Endodermal cell (in vitro differentiated cells): ENCODE data around the gene IRS1. TPM values are rescaled to one million over a fixed set of nuclear protein-coding genes. Genes with fewer than 3 reads are reported as not detected.

Experiments used
- DNase-seq: peaks from one replicate; pipeline ENCODE4 v3.0.0-alpha.2; 2017
- H3K27ac ChIP-seq: 2 replicates; pipeline ENCODE4 v1.5.1; 2013; ENCODE audit warnings: mild to moderate bottlenecking, low read depth, low read length, moderate library complexity
- H3K27me3 ChIP-seq: 2 replicates; pipeline ENCODE4 v1.6.1; 2013; ENCODE audit warnings: mild to moderate bottlenecking, low read length, moderate library complexity; ENCODE audit not compliant: insufficient read depth, control insufficient read depth, poor library complexity, severe bottlenecking
- H3K36me3 ChIP-seq: 2 replicates; pipeline ENCODE4 v1.7.0; 2013; ENCODE audit warnings: mild to moderate bottlenecking, low read length, moderate library complexity; ENCODE audit not compliant: control insufficient read depth, insufficient read depth
- H3K4me1 ChIP-seq: one replicate; pipeline ENCODE4 v1.7.0; 2013; ENCODE audit warnings: low read length; ENCODE audit not compliant: control insufficient read depth, insufficient read depth
- H3K4me3 ChIP-seq: 2 replicates; pipeline ENCODE4 v1.5.1; 2013; ENCODE audit warnings: mild to moderate bottlenecking, low read length, moderate library complexity
- H3K9ac ChIP-seq: 2 replicates; pipeline ENCODE4 v1.6.1; 2013; ENCODE audit warnings: mild to moderate bottlenecking, low read length, moderate library complexity; ENCODE audit not compliant: poor library complexity, severe bottlenecking; ENCODE audit errors: extremely low read depth
- H3K9me3 ChIP-seq: 2 replicates; pipeline ENCODE4 v1.6.1; 2013; ENCODE audit warnings: mild to moderate bottlenecking, low read length, moderate library complexity; ENCODE audit not compliant: control insufficient read depth
- H3K27ac Mint-ChIP-seq: 2 replicates; pipeline ENCODE4 v1.8.0; 2020; ENCODE audit warnings: mixed read lengths
- H3K27me3 Mint-ChIP-seq: 2 replicates; pipeline ENCODE4 v1.8.0; 2021; ENCODE audit warnings: mild to moderate bottlenecking, mixed read lengths; ENCODE audit not compliant: insufficient read depth
- H3K36me3 Mint-ChIP-seq: 2 replicates; pipeline ENCODE4 v1.8.0; 2020; ENCODE audit warnings: low read depth, mixed read lengths
- H3K4me1 Mint-ChIP-seq: 2 replicates; pipeline ENCODE4 v1.8.0; 2020; ENCODE audit warnings: mixed read lengths
- H3K4me3 Mint-ChIP-seq: 2 replicates; pipeline ENCODE4 v1.8.0; 2020; ENCODE audit warnings: mild to moderate bottlenecking, moderate library complexity, mixed read lengths
- H3K9me3 Mint-ChIP-seq: 2 replicates; pipeline ENCODE4 v1.8.0; 2020; ENCODE audit warnings: mild to moderate bottlenecking, mixed read lengths
- CTCF ChIP-seq: fragments of 200-600 bp; sonication (generic); conservative IDR thresholded peaks from 2 replicates; pipeline ENCODE4 v1.5.0; 2021; ENCODE audit warnings: antibody characterized with exemption, mild to moderate bottlenecking
- WGBS, 2 experiments: methylation state at CpG; one replicate each; pipeline versions ENCODE4 v1.1.5 to v1.1.7; 2013; ENCODE audit warnings: missing lambda C conversion rate in 2 of 2, mixed read lengths in 1 of 2; ENCODE audit not compliant: insufficient coverage in 1 of 2, insufficient read length in 1 of 2; 5-methylcytosine and 5-hydroxymethylcytosine counted together
- total RNA-seq, 2 donors: library from RNA; stranded (reverse); fragmentation: NEBNext Ultra II Directional in 1 of 2; extraction: Animal tissue kit (Norgen Biotek cat#: 25700) in 1 of 2; gene quantifications; 2 replicates in 1 of 2; 3 replicates in 1 of 2; pipeline ENCODE4 v1.2.1, GENCODE V29; 2021

The IRS1 gene
- total RNA-seq, 2 donors from 2014 or later = 16.2 to 16.6 TPM

- no peaks in the 10 kb centered on the region for H3K27me3 ChIP-seq
- no peaks in the 10 kb centered on the region for H3K9me3 Mint-ChIP-seq
- no peak overlapping the region for H3K4me3 Mint-ChIP-seq
- H3K4me1 ChIP-seq = no peaks in the 10 kb centered on the region
- H3K9me3 ChIP-seq = no peaks in the 10 kb centered on the region
- no peak overlapping the region for H3K27ac ChIP-seq
- no peak overlapping the region for H3K27ac Mint-ChIP-seq
- no peaks in the 10 kb centered on the region for H3K36me3 Mint-ChIP-seq
- H3K36me3 ChIP-seq = no peaks in the 10 kb centered on the region
- peaks cover 2% of the 10 kb centered on the region for H3K27me3 Mint-ChIP-seq
- peaks cover 20% of the 10 kb centered on the region for H3K4me1 Mint-ChIP-seq
- no peak overlapping the region for H3K9ac ChIP-seq
- no peak for DNase-seq
- no peak overlapping the region for H3K4me3 ChIP-seq
- no peak for TF ChIP-seq CTCF
- WGBS, 2 experiments = 100% methylated on average over 1 of the region's 1 CpG; no CpG with 5 or more reads in 1 of the 2 experiments
Measured at GRCh38 chr2:226728996-226729395, 70.6 kb downstream of the IRS1 start.

- Mint-ChIP-seq H3K27ac (no peak overlapping the region), H3K4me1 (peaks cover 16% of the 10 kb centered on the region), H3K27me3 (peaks cover 2% of the 10 kb centered on the region), H3K9me3 (no peaks in the 10 kb centered on the region), H3K4me3 (no peak overlapping the region), H3K36me3 (no peaks in the 10 kb centered on the region)
- no peak for DNase-seq
- Histone ChIP-seq H3K4me3 (no peak overlapping the region), H3K9ac (no peak overlapping the region), H3K4me1 (no peaks in the 10 kb centered on the region), H3K27me3 (no peaks in the 10 kb centered on the region), H3K36me3 (no peaks in the 10 kb centered on the region), H3K27ac (no peak overlapping the region), H3K9me3 (no peaks in the 10 kb centered on the region)
- TF ChIP-seq CTCF = no peak
- 92% methylated on average over 1 of the region's 1 CpG; no CpG with 5 or more reads in 1 of the 2 experiments for WGBS, 2 experiments
Measured at GRCh38 chr2:226727251-226727650, 72.4 kb downstream of the IRS1 start.

GRCh38 chr2:226726546-226726945 lies 73.1 kb downstream of the IRS1 start:
- H3K4me3 Mint-ChIP-seq = no peak overlapping the region
- Histone ChIP-seq H3K4me3 (no peak overlapping the region), H3K27ac (no peak overlapping the region), H3K4me1 (peaks cover 3% of the 10 kb centered on the region), H3K36me3 (no peaks in the 10 kb centered on the region), H3K9ac (no peak overlapping the region), H3K9me3 (no peaks in the 10 kb centered on the region), H3K27me3 (no peaks in the 10 kb centered on the region)
- no peaks in the 10 kb centered on the region for H3K36me3 Mint-ChIP-seq
- no peak overlapping the region for H3K27ac Mint-ChIP-seq
- H3K4me1 Mint-ChIP-seq = peaks cover 16% of the 10 kb centered on the region
- no peaks in the 10 kb centered on the region for H3K9me3 Mint-ChIP-seq
- no peak for TF ChIP-seq CTCF
- 91 to 92% methylated on average over 2 of the region's 2 CpGs for WGBS, 2 experiments
- DNase-seq = no peak
- H3K27me3 Mint-ChIP-seq = peaks cover 2% of the 10 kb centered on the region
